GM18867 (cell line): ENCODE measurements around the gene PTPRO.

Source experiments
- ATAC-seq: cut with Tn5 transposase; IDR thresholded peaks from one replicate; pipeline ENCODE4 v1.9.1; 2021; ENCODE audit warnings: mild to moderate bottlenecking, moderate library complexity; ENCODE audit not compliant: unreplicated experiment

The PTPRO gene

DNA sequence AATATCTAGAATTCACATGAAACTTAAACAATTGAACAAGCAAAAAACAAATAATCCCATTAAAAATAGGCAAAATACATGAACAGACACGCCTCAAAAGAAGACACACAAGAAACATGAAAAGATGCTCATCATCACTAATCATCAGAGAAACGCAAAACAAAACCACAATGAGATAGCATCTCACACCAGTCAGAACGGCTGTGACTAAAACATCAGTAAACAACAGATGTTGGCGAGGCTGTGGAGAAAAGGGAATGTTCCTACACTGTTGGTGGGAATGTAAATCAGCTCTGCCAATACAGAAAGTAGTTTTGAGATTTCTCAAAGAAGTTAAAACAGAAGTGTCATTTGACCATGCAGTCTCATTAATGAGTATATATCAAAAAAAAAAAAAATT, 121.3 kb downstream of the PTPRO start:
- ATAC-seq: no peak

DNA sequence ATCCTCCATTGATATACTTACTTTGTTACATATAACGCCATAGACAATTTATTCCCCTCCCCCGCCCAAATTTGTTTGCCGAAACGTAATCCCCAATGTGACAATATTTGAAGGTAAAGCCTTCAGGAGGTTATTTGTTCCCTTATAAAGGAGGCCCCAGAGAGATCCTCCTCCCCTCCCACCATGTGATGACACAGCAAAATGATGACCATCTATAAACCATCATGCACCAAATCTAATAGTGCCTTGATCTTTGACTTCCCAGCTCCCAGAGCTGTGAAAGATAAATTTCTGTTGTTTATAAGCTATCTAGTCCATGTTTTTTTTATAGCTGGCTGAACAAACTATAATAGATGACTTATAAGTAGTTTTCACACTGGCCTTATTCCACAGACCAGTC, 122.2 kb downstream of the PTPRO start:
- no peak for ATAC-seq

DNA sequence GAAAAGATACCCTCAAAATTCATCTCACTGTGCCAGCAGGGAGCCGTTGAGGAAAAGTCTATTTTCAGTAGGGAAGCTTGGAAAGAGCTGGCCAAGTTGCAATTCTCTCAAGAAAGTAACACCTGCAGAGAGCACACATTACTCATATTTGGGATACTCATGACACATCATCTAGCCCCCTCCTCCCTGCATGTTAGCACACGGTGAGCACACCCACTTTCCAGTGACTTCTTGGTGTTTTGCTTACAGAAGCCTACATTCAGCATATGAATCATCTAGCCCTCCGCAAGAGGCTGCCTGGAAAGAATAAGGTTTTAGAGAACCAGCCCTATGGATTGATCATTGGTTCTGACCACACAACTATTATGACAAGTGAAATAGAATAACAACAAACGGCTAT, 124.5 kb downstream of the PTPRO start:
- ATAC-seq: no peak

DNA sequence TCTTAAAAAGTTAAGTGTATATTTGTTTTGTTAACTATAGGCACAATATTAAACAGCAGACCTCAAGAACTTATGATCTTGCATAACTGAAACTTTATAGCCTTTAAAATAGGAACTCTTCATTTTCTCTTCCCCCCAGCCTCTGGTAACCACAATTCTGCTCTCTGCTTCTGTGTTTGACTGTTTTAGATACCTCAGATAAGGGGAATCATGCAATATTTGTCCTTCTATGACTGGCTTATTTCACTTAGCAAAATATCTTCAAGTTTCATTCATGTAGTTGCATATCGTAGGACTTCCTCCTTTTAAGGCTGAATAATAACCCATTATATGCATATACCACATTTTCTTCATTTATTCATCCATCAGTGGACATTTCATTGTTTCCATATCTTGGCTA, 131.3 kb downstream of the PTPRO start:
- ATAC-seq: peak; percentile 67

DNA sequence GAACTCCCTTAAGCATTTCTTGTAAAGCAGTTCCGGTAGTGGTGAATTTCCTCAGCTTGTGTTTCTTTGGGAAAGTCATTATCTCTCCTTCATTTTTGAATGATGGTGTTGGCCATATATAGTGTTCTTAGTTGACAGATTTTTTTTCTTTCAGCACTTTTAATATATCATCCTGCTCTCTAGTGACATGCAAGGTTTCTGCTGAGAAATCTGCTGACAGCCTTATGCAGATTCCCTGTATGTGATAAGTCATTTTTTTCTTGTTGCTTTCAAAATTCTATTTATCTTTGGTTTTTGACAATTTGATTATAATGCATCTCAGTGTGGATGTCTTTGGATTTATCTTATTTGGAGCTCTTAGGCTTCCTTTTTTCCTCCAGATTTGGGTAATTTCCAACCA, 135.7 kb downstream of the PTPRO start:
- no peak for ATAC-seq

DNA sequence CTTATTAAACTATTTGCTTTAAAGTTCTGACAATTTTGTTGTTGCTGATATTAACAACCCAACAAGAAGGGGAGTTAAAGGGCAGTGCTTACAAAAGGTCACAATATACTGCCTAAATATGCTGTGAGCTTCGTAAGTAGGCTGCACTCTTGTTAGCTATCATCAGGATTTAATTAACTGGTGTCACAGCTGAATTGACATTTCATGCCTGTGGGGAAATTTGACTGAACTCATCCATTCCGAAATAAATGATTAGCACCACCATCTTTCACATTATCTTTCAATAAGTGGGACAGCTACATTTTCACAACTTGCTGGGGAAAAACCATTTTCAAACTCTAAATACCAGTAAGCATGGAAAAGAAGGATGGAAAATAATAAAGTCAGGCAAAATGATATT, 146.6 kb downstream of the PTPRO start:
- no peak for ATAC-seq

DNA sequence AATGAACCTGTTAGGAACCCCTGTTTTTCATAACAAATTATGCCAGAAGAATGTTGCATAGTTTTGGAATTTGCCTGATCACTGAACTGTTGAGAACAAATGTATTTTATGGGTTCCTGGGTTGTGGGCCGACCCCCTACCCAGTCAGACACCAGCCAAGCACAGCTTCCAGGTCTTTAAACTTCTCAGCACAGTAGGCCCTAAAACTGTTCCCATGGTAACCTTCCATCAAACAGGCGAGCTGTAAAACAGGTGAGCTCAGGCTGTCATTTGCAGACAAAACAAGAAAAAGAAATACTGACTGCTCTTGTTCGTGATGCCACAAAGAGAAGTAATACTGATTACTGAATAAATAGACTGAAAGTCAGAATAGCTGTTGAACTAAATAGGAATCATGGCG, 147.0 kb downstream of the PTPRO start:
- no peak for ATAC-seq

DNA sequence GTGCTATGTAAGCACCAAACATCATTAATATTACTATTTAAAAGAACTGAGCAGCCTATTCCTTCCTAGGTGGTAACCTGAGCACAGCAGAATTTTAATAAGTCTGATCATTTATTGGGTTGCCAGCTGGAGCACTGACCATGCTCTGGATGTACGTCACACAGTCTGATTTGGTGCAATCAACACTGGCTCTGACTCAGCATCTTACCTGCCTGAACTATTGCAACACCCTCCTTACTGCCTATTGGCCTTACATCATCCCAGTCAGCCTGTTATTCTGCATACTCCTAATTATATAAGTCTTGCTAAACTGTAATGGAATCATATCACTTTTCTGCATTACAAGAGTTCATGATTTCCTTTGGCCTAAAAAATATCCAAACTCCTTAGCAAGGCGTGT, 149.7 kb downstream of the PTPRO start:
- no peak for ATAC-seq

DNA sequence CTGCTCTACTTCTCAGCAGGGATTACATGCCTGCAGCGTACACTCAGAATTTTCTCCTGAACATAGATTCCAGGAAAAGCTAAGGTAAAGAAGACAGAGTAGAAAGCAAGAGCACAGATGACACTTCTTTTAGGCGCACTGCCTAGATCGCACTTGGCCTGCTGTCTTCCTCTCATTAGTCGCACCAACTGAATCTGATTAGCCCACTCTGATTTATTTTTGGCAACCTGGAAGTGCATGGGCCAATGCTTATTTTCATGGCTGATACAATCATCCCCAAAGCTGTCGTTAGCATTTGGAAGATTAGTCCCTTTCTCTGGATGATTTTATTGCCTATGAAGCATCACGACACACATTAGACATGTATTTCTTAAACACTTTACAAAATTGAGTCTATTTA, 152.5 kb downstream of the PTPRO start:
- ATAC-seq: no peak

DNA sequence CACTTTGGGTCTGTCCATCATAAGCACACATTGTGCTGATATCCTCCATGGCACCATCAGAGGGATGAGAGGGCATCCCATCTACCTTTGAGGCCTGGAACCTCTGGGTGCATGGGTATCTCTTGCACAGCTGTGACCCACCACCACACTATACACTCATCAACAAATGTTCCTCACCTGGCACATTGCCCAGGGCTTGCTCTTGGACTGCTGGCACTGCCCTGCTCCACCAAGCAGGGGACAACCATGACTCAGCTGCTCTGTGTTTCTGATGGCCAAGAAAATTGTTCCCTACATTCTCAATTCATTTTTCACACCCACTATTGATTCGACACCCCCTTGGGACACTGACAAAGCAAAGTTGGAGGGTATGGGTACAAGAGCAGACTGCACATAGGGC, 155.5 kb downstream of the PTPRO start:
- no peak for ATAC-seq

DNA sequence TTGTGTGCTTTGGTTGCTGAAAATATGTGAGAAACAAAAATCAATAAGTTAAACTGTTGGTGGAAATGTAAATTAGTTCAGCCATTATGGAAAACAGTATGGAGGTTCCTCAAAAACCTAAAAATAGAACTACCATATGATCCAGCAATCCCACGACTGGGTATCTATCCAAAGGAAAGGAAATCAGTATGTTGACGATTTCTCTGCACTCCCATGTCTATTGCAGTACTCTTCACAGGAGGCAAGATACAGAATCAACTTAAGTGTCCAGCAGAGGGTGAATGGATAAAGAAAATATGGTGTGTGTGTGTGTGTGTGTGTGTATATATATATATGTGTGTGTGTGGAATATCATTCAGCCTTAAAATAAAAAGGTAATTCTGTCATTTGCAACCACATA, 159.5 kb downstream of the PTPRO start:
- no peak for ATAC-seq

DNA sequence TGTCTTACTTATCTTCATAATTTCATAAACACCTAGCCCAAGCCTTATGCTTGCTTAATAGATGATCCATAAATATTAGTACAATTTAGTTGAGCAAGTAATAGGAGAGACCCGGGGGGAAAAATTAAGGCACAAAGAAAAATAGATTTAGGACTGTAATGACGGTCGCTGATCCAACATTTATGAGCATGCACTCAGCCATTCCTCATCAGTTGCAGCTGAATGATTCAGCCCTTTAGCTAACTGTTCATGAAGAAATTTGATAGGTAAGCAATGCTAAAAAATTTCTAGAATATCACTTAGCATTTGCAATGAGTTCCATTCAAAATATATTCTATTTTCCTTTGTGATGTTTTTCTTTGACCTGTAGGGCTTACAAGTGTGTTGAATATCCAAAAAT, 163.2 kb downstream of the PTPRO start:
- no peak for ATAC-seq

DNA sequence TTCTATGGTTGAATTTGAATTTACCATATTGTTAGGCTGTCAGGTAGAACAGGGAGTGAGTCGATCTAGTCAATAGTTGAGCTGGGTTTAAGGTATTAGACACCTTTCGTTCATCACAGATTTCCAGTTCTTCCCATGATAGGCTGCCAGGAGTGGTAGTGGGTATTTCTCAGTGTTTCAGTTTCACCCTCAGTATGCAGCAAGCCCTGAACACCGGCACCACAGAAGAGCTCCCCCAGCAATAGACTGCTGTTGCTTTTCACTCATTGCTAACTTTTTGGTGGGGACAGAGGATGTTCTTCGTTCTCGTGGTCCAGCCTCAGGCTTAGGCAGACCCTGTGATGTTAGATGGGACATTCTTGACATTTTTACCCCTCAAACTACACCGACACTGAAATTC, 164.6 kb downstream of the PTPRO start:
- no peak for ATAC-seq

DNA sequence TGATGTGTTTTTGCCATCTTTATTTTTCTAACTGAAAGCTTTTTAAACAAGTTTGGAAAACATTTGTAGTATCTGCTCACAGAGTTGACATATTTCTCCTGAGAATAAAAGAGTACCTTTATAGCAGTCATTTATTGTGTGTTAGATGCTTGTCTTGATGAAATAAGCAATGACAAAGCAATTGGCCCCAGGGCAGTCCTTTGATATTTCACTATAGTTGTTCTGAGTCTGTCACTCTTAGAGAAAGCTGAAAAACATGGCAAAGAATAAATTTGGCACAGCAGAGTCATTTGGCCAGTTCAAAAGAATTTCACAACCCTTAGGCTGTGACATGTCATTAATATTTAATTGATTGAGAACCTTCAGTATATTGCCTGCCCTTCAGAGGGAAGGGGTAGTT, 166.2 kb downstream of the PTPRO start:
- no peak for ATAC-seq

DNA sequence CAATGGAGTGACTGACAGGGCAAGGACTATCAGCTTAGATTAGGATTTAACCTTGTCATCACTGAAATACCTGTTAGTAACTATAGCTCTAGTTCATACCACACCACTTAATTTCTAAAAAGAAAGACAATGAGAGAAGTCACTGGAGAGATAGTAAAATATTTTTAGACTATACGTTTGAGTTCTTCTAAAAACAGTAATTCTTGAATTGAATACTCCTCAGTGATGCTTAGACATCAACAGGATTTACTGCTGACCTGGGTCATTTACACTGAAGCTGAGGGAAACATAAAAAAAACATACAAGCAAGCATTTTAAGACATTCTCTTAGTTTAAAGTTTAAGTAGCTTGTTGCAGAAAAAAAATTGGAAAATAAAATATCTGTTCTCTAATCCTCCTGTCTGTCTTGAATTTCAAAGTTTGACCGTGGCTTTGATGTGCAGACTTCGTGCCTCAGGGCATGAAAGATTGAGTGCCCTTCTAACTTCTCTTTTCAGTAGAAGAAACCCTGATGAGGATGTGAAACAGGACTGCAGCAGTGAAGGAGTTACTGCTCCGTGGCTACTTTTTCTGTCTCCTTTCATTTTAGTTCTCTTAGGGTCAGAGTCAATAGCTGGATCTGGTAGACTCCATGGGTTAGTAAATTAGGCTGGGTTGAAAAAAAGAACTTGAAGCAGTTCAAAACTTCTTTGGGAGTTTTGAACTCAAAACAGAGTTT, 172.2 kb downstream of the PTPRO start:
- ATAC-seq: peak; percentile 93

DNA sequence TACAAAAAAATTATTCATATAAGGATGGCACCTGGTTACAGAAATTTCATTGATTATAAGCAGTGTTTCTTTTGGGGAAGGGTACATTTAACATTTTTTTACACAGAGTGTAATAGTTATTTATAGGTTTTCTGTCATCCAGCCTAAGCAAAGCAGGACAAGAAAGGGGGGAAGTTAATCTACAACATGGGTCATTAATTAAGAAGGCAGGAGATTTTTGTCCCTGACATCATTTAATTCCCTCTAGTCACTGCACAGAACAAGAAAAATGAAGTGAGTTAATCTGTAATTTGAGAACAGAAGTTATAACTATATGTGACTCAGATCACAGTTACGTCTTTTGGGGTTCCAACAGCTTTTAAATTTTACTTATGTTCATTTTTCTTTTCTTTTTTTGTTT, 173.4 kb downstream of the PTPRO start:
- no peak for ATAC-seq

DNA sequence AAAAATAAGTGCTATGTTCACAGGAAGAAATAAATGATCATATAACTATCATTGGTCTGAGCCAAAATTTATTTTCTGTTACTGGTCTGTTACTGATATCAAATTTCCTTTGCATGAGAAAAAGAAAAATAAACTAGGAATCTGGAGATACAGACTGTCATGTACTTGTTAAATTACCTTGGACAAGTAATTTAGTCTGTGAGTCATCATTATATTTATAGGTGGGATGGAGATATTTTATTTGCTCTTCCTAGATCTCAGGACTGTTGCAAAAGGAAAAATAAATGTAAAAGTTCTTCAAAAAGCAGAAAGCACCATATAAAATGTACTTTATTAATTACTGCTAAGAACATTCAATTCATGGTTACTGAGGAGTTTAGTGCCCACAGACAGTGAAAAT, 174.4 kb downstream of the PTPRO start:
- no peak for ATAC-seq

DNA sequence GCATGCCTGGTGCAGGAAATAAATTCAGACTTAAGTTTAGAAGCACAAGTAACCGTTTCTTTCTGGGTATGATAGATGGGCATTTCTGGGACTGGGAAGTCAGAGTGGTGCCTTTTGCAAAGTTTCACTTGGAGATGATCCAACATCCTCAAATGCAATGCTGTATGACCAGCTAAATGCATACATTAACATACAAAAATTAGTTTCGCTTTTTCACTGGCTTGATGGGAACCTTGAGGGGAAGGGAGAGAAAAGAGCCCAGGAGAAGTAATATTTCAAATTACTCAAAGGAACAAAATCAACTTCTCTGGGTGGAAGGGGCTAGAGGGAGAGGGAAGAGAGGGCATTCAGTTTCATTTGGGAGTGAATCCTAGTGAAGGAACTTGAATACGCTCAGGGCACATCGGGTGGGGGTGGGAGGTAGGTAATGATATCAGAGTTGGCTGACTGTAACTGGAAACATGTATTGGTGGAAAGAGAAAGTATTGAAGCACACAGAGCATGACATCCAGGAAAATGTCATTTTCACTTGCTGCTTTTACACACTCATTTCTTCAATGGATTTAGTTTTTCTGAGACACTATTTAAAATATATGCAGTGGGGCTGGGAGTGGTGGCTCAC, 175.5 kb downstream of the PTPRO start:
- no peak for ATAC-seq

DNA sequence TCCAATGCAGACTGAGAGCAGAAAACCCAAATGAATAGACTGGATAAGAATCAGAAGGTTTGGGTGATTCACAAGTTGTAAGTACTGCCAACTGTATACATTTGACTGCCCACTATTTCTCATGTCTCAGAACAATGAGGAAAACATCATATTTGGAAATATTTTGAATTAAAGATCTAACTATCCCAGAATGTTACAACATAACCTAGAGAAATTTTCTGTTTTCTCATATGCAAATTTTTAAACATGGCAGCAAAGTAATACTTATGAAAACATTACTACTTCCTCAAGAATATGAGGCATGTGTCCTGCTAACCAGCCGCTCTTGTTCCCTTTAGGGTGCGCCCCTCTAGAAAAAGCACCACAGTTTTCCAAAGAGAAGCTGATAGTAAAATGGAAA, 179.9 kb downstream of the PTPRO start:
- no peak for ATAC-seq

DNA sequence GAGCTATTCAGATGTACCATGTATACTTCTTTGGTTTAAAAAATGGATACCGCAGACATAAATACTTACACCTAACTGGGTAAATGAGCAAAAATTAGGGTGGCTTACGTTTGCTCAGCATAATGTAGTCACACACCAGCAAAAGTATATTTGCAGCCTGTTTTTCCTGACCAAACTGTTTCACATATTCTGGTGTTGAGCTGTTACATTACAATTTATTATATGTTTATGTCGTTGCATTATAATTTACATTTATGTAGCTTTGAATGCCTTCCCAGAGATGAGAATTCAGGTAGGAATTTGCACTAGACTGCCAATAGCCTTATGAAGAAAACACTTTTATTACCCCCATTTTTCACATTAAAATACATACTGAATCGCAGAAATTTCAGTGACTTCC, 183.3 kb downstream of the PTPRO start:
- ATAC-seq: no peak

DNA sequence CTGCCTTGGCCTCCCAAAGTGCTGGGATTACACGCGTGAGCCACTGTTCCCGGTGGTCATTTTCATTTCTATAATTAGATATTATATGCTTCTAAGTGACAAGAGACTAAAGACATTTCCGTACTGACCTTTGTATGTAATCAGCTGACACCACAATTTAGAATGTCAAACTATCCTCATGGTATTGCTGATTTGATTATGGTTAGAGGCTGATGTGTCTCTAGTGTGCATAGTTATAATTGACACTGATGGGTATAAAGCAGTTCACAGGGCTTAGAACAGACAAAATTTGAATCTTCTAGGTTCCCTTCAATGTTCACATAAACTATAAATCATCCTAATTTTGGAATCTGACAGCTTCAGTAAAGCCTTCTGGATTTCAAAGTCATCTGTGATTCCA, 192.7 kb downstream of the PTPRO start:
- ATAC-seq: no peak

DNA sequence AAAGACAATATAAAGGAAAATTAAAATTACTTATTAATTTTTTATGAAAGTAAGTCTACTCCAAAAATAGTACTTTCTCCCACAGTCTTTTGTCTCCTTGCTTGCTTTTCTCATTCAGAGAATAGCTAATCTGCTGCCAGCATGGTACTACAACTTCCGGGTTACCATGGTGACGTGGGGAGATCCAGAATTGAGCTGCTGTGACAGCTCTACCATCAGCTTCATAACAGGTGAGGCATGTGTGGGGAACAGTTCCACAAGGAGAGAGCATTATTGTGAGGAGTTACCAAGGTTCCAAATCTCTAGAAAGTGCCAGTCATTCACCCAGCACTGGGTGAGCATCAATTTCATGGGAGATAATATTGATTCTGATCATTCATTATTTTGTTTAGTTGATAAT, 197.8 kb downstream of the PTPRO start:
- peak; percentile 50 for ATAC-seq

DNA sequence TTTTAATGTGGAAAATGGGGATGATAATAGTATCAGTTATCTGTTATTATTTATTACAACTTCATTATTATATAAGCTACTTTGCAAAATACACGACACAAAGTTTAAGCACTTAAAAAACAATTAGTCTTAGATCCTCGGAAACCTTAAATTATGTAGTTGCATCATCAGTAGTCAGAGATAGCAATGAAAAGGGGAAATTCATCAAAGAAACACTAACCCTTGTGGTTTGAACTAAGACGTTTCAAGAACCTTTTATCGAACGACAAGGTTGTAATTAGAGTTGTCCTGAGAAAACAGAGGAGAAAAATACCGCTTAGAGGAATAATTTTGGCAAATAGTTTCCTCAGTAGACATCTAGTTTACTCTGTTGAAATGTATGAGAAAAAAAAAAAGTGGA, 198.5 kb downstream of the PTPRO start:
- no peak for ATAC-seq
